Uterus (tissue), 4 donors: ENCODE measurements around the gene TMEM72. TPM values are rescaled to one million over a fixed set of nuclear protein-coding genes. Genes with fewer than 3 reads are reported as not detected.

Experiments used
- DNase-seq, 2 donors: peaks; one replicate each; pipeline ENCODE4 v3.0.0-alpha.2; 2019 to 2020
- H3K27ac ChIP-seq, 2 donors: fragments of 200-600 bp; sonication (generic); 1 replicate in 1 of 2; 2 replicates in 1 of 2; pipeline ENCODE4 v1.5.1; 2016 to 2018
- H3K27me3 ChIP-seq, 2 donors: fragments of 200-600 bp; sonication (generic); one replicate each; pipeline ENCODE4 v1.5.1; 2018 to 2019; ENCODE audit warnings: control low read depth in 1 of 2
- H3K36me3 ChIP-seq, 2 donors: fragments of 200-600 bp; sonication (generic); one replicate each; pipeline ENCODE4 v1.5.1; 2019; ENCODE audit warnings: control low read depth in 1 of 2
- H3K4me1 ChIP-seq, 2 donors: fragments of 200-600 bp; sonication (generic); one replicate each; pipeline ENCODE4 v1.5.1; 2018 to 2019; ENCODE audit warnings: control low read depth in 1 of 2
- H3K4me3 ChIP-seq, 2 donors: fragments of 200-600 bp; sonication (generic); 1 replicate in 1 of 2; 2 replicates in 1 of 2; pipeline ENCODE4 v1.5.1; 2018 to 2019; ENCODE audit warnings: mild to moderate bottlenecking in 1 of 2
- H3K9me3 ChIP-seq, 2 donors: fragments of 200-600 bp; sonication (generic); one replicate each; pipeline ENCODE4 v1.5.1; 2019; ENCODE audit warnings: control low read depth in 1 of 2
- POLR2A ChIP-seq, 2 donors: fragments of 450-650 bp; IDR thresholded peaks; one replicate each; pipeline ENCODE4 v1.6.1; 2016; ENCODE audit warnings: antibody characterized with exemption in 2 of 2, mild to moderate bottlenecking in 1 of 2, moderate library complexity in 1 of 2
- intact Hi-C: fragments of 100-400 bp; cut with DNase I; formaldehyde crosslinking; loops from one replicate; pipeline ENCODE4 v1.15.1; 2023; ENCODE audit warnings: low total_unique reads
- total RNA-seq, 4 donors: library from RNA; depleted of rRNA in 3 of 4; stranded (reverse); fragments of >200 nt in 3 of 4; gene quantifications; one replicate each; pipeline versions ENCODE4 v1.1.0 to v1.2.4, GENCODE V29; 2014 to 2023
- TF ChIP-seq, protein P1 (sequence below), 4 experiments: fragments of 200-600 bp in 2 of 4; fragments of 450-650 bp in 2 of 4; sonication (generic) in 2 of 4; IDR thresholded peaks; one replicate each; pipeline ENCODE4 v1.5.1; 2016 to 2019; ENCODE audit warnings: antibody characterized with exemption in 4 of 4, mild to moderate bottlenecking in 2 of 4, moderate library complexity in 1 of 4
- donor health status: DM: yes; HTN: yes; CAD: no.

Gene TMEM72
- total RNA-seq, 4 donors from 2014 or later: 0.69 TPM; not detected in 3

DNA sequence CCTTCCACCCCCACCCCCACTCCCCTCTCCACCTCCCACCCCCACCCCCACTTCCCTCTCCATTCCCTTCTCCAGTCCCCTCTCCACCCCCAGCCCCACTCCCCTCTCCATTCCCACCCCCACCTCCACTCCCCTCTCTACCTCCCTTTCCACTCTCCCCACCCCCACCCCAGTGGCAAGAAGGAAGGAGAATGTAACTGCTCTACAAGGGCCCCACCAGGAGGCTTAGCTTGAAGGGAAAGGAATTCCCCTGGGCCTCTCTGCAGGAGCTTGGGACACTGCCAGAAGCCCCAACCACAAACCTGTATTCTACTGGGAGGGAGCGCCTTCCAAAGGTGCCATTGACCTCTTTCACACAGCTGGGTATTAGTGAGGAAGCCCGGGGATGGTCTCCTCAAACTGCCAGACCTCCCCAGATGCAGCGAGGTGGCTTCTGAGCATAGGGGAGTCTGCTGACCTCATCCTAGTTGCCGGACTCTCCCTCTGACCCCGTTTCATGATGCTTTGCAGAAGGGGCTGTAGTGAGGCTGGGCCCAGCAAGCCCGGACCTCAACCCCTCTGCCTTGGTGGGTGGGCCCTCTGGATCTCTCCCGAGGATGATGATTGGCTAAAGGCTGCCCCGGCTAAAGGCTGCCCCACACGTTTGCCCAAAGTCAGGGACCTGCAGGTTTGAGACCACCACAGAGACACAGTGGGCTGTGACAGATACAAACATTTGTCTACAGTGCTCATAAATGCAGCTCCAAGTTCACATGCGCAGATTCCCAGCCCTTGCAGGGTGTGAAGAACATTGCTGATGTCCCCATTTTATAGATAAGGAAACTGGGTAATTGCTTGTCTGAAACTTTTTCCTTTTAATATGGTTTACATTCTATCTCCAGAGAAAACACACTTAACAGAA lies 64.5 kb downstream of the TMEM72 start:
- H3K4me1 ChIP-seq: peaks cover 2 to 20% of the 10 kb centered on the region in 2 donors

GRCh38 chr10:44976352-44977198 lies 65.4 kb downstream of the TMEM72 start:
- no peaks in the 10 kb centered on the region for H3K9me3 ChIP-seq
- H3K27ac ChIP-seq: peak overlapping the region; percentile 89 to 100
- no peaks in the 10 kb centered on the region for H3K36me3 ChIP-seq
- intact Hi-C loops: no loop called here
- DNase-seq: no peak
- TF ChIP-seq, protein P1, sequence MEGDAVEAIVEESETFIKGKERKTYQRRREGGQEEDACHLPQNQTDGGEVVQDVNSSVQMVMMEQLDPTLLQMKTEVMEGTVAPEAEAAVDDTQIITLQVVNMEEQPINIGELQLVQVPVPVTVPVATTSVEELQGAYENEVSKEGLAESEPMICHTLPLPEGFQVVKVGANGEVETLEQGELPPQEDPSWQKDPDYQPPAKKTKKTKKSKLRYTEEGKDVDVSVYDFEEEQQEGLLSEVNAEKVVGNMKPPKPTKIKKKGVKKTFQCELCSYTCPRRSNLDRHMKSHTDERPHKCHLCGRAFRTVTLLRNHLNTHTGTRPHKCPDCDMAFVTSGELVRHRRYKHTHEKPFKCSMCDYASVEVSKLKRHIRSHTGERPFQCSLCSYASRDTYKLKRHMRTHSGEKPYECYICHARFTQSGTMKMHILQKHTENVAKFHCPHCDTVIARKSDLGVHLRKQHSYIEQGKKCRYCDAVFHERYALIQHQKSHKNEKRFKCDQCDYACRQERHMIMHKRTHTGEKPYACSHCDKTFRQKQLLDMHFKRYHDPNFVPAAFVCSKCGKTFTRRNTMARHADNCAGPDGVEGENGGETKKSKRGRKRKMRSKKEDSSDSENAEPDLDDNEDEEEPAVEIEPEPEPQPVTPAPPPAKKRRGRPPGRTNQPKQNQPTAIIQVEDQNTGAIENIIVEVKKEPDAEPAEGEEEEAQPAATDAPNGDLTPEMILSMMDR (IDR thresholded peaks at IDR 0.05): no peak
- no peak for TF ChIP-seq POLR2A (IDR thresholded peaks at IDR 0.05)
- H3K27me3 ChIP-seq: no peaks in the 10 kb centered on the region
- H3K4me1 ChIP-seq: peaks cover 5 to 20% of the 10 kb centered on the region in 2 donors
- peak overlapping the region; percentile 66 to 85 for H3K4me3 ChIP-seq

More for the DNA sequence above, 64.5 kb downstream of the TMEM72 start:
- peak in 1 of 2 donors; percentile 27 for TF ChIP-seq POLR2A (IDR thresholded peaks at IDR 0.05)
- TF ChIP-seq, protein P1 (IDR thresholded peaks at IDR 0.05): no peak
- Histone ChIP-seq H3K27ac (peak overlapping the region; percentile 89 to 100), H3K36me3 (no peaks in the 10 kb centered on the region), H3K4me3 (peak overlapping the region; percentile 66 to 85), H3K9me3 (no peaks in the 10 kb centered on the region), H3K27me3 (no peaks in the 10 kb centered on the region)
- intact Hi-C loops: no loop called here
- peak; percentile 54 to 77 for DNase-seq

- Histone ChIP-seq H3K27me3 (no peaks in the 10 kb centered on the region), H3K4me3 (peak overlapping the region; percentile 66 to 85), H3K36me3 (no peaks in the 10 kb centered on the region), H3K4me1 (peaks cover 5 to 20% of the 10 kb centered on the region in 2 donors), H3K27ac (peak overlapping the region; percentile 89 to 100), H3K9me3 (no peaks in the 10 kb centered on the region)
- intact Hi-C loops: no loop called here
- peak; percentile 39 to 52 for DNase-seq
- TF ChIP-seq, protein P1 (IDR thresholded peaks at IDR 0.05): no peak
- TF ChIP-seq POLR2A (IDR thresholded peaks at IDR 0.05): no peak
Observed at GRCh38 chr10:44977287-44978212, 66.4 kb downstream of the TMEM72 start.

GRCh38 chr10:44978213-44978569 lies 67.1 kb downstream of the TMEM72 start:
- TF ChIP-seq, protein P1 (IDR thresholded peaks at IDR 0.05): no peak
- TF ChIP-seq POLR2A (IDR thresholded peaks at IDR 0.05): no peak
- H3K4me3 ChIP-seq: peak overlapping the region; percentile 66 to 85
- peak overlapping the region; percentile 89 to 100 for H3K27ac ChIP-seq
- H3K4me1 ChIP-seq: peaks cover 5 to 20% of the 10 kb centered on the region in 2 donors
- no peaks in the 10 kb centered on the region for H3K36me3 ChIP-seq
- H3K27me3 ChIP-seq: no peaks in the 10 kb centered on the region
- no peak for DNase-seq
- H3K9me3 ChIP-seq: no peaks in the 10 kb centered on the region
- intact Hi-C loops: no loop called here
